Measurements from ENCODE around the gene KMO.

DNA sequence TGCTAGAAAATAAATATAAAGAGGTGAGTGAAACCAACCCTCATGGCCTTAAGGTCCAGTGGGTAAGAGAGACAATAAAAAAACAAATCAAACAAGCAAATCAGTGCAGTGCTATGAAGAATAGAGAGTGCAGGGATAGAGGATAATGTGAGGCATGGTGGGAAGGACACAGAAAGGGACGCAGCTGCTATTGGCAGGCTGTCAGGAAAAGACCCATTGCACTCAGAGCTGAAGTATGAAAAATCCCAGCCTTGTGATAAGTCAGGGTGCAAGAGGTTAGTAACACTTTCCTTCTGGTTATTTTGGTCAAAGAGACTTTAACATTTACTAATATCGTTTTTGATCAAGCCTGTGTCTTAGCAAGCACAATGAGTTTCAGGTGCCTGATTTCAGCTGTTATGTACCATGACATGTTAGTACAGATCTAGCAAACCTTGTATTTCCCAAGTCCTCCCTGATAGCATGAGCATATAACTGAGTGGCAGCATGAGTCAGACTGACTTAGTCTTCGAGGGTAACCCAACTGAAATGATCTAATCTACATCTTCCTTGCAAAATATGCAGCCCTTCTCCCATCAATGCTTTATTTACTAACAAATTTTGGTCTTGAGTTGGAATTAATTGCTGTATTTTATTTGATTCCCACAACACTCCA, 76.3 kb downstream of the KMO start:
- TF ChIP-seq, protein P1, sequence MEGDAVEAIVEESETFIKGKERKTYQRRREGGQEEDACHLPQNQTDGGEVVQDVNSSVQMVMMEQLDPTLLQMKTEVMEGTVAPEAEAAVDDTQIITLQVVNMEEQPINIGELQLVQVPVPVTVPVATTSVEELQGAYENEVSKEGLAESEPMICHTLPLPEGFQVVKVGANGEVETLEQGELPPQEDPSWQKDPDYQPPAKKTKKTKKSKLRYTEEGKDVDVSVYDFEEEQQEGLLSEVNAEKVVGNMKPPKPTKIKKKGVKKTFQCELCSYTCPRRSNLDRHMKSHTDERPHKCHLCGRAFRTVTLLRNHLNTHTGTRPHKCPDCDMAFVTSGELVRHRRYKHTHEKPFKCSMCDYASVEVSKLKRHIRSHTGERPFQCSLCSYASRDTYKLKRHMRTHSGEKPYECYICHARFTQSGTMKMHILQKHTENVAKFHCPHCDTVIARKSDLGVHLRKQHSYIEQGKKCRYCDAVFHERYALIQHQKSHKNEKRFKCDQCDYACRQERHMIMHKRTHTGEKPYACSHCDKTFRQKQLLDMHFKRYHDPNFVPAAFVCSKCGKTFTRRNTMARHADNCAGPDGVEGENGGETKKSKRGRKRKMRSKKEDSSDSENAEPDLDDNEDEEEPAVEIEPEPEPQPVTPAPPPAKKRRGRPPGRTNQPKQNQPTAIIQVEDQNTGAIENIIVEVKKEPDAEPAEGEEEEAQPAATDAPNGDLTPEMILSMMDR (conservative IDR thresholded peaks at IDR 0.05) = no peak
- TF ChIP-seq EZH2 (IDR thresholded peaks at IDR 0.05; ENCODE audit: low read depth) = no peak
